ENCODE data around the gene CYCS.
A peak's percentile ranks its signal among the peaks of the same experiment; 100 is the strongest.

The CYCS gene

DNA sequence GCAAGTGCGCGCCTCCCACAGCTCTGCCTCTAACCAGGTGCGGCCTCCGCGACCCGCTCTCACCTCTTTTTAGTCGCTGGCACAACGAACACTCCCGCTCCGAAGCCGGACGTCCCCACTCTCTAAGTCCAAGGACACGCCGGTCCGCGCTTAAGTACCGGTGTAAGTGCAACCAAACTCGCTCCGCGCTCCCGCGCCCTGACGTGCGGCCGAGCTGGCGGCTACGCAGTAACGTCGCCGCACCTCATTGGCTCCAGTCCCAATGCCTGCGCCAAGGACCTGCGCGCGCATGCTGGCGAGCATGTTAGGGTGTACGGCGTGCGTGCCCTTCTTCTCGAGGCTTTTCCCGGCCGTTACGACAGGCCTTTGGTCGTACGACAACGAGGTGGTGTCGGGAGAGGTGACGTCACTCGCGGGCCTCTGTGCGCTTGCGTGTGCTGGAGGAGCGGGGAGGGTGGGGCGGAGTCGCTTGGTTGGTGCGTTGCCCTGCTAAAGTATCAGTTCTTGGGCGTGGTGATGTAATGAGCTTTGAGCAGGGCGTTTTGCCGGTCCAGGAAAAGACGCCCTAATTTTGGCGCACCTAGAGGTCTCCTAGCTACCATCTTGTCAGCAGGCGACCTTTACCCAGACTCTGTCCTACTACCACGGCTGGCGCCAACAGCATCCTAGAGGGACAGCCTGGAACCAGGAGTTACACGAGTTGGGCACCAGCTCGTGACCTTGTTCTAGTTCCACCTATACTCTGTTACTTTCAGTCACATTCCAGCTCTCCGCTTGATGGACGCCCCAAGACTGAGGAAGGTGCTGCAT is at the start of gene CYCS:
Gene CYCS (minus strand): TSS at position 124 of the 810 bp plus-strand sequence. CDS start 1,141 bp downstream, outside the sequence.
- TF ChIP-seq, protein P1, sequence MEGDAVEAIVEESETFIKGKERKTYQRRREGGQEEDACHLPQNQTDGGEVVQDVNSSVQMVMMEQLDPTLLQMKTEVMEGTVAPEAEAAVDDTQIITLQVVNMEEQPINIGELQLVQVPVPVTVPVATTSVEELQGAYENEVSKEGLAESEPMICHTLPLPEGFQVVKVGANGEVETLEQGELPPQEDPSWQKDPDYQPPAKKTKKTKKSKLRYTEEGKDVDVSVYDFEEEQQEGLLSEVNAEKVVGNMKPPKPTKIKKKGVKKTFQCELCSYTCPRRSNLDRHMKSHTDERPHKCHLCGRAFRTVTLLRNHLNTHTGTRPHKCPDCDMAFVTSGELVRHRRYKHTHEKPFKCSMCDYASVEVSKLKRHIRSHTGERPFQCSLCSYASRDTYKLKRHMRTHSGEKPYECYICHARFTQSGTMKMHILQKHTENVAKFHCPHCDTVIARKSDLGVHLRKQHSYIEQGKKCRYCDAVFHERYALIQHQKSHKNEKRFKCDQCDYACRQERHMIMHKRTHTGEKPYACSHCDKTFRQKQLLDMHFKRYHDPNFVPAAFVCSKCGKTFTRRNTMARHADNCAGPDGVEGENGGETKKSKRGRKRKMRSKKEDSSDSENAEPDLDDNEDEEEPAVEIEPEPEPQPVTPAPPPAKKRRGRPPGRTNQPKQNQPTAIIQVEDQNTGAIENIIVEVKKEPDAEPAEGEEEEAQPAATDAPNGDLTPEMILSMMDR (IDR thresholded peaks at IDR 0.05; ENCODE audit: low read length) = no peak
- TF ChIP-seq EZH2 (IDR thresholded peaks at IDR 0.05; ENCODE audit: borderline replicate concordance, low read length) = no peak
- no peaks in the 10 kb centered on the region for H3K27me3 ChIP-seq (ENCODE audit: insufficient read depth, low read length)
- H3K9me2 ChIP-seq (ENCODE audit: low read depth, low read length) = no peaks in the 10 kb centered on the region
- peaks cover 28% of the 10 kb centered on the region for H3K4me1 ChIP-seq (ENCODE audit: insufficient read depth, low read length, severe bottlenecking)
- H3K79me2 ChIP-seq (ENCODE audit: insufficient read depth, low read length) = peaks cover 22% of the 10 kb centered on the region
- H2AFZ ChIP-seq (ENCODE audit: low read length) = peak within 1 kb of the TSS; percentile 17; the same call in 1 of the 2 replicates
- H3K4me2 ChIP-seq (ENCODE audit: low read length) = peak within 1 kb of the TSS; percentile 87
- H3K4me3 ChIP-seq (ENCODE audit: low read depth, low read length, poor library complexity, severe bottlenecking) = peak within 1 kb of the TSS; percentile 79
- no peaks in the 10 kb centered on the region for H4K20me1 ChIP-seq (ENCODE audit: insufficient read depth, low read length)
- H3F3A ChIP-seq (ENCODE audit: insufficient read depth, low read length) = no peaks in the 10 kb centered on the region
- peak within 1 kb of the TSS; percentile 86 for H3K9ac ChIP-seq (ENCODE audit: low read length)
- H3K27ac ChIP-seq (ENCODE audit: low read depth, low read length, poor library complexity, severe bottlenecking) = peak within 1 kb of the TSS; percentile 44
- H3K36me3 ChIP-seq (ENCODE audit: insufficient read depth, low read length) = peaks cover 39% of the 10 kb centered on the region
- no peaks in the 10 kb centered on the region for H3K9me3 ChIP-seq (ENCODE audit: low read length)

DNA sequence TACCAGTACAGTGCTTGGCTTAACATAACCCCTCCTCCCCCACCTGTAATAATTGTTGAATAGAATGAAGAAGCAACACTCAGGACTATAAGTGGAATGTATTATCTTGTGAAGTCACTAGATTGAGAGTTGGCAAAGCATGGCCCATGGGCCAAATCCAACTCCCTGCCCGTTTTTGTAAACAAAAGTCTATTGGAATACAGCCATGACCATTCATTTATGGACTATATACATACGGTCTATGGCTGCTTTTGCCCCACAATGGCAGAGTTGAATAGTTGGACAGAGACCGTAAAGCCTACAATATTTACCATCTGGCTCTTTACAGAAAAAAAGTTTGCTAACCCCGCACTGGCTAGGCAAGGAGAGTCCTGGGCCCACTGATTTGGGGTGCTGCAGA is 48.1 kb upstream of the CYCS start:
- H3K4me2 ChIP-seq (ENCODE audit: low read length) = no peak overlapping the region
- no peaks in the 10 kb centered on the region for H4K20me1 ChIP-seq (ENCODE audit: insufficient read depth, low read length)
- TF ChIP-seq, protein P1 (IDR thresholded peaks at IDR 0.05; ENCODE audit: low read length) = no peak
- TF ChIP-seq EZH2 (IDR thresholded peaks at IDR 0.05; ENCODE audit: borderline replicate concordance, low read length) = no peak
- H3K27me3 ChIP-seq (ENCODE audit: insufficient read depth, low read length) = no peaks in the 10 kb centered on the region
- no peak overlapping the region for H2AFZ ChIP-seq (ENCODE audit: low read length)
- peaks cover 17% of the 10 kb centered on the region for H3K36me3 ChIP-seq (ENCODE audit: insufficient read depth, low read length)
- no peaks in the 10 kb centered on the region for H3K4me1 ChIP-seq (ENCODE audit: insufficient read depth, low read length, severe bottlenecking)
- H3K9ac ChIP-seq (ENCODE audit: low read length) = no peak overlapping the region
- no peaks in the 10 kb centered on the region for H3K79me2 ChIP-seq (ENCODE audit: insufficient read depth, low read length)
- H3K9me3 ChIP-seq (ENCODE audit: low read length) = peaks cover 7% of the 10 kb centered on the region; the same call in 1 of the 2 replicates
- no peak overlapping the region for H3K27ac ChIP-seq (ENCODE audit: low read depth, low read length, poor library complexity, severe bottlenecking)
- H3K4me3 ChIP-seq (ENCODE audit: low read depth, low read length, poor library complexity, severe bottlenecking) = no peak overlapping the region
- H3K9me2 ChIP-seq (ENCODE audit: low read depth, low read length) = no peaks in the 10 kb centered on the region
- no peaks in the 10 kb centered on the region for H3F3A ChIP-seq (ENCODE audit: insufficient read depth, low read length)

DNA sequence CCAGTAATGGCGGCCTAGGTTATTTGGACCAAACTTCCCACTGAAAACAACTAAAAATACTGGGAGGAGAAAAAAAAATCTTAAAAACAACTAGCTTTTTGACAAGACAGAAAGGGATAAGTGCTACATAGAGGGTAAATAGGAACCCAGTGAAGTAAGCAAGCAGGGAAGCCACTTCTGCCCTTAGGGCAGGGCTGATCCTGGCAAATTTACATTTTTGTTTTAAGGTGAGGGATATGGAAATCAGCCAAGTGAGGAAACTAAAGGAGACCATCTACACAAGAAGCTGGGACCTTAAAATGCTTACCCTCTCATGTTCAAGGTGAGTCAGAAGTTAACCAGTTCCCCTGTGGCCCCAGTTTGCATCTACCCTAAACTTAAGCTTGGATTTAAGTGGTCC is 46.5 kb upstream of the CYCS start:
- Histone ChIP-seq H2AFZ (ENCODE audit: low read length) (no peak overlapping the region), H3F3A (ENCODE audit: insufficient read depth, low read length) (no peaks in the 10 kb centered on the region), H3K79me2 (ENCODE audit: insufficient read depth, low read length) (no peaks in the 10 kb centered on the region), H3K9me2 (ENCODE audit: low read depth, low read length) (no peaks in the 10 kb centered on the region), H3K4me1 (ENCODE audit: insufficient read depth, low read length, severe bottlenecking) (no peaks in the 10 kb centered on the region), H3K27me3 (ENCODE audit: insufficient read depth, low read length) (no peaks in the 10 kb centered on the region), H3K36me3 (ENCODE audit: insufficient read depth, low read length) (peaks cover 16% of the 10 kb centered on the region; the same call in 1 of the 2 replicates), H3K27ac (ENCODE audit: low read depth, low read length, poor library complexity, severe bottlenecking) (no peak overlapping the region), H3K4me2 (ENCODE audit: low read length) (no peak overlapping the region), H3K4me3 (ENCODE audit: low read depth, low read length, poor library complexity, severe bottlenecking) (no peak overlapping the region), H3K9me3 (ENCODE audit: low read length) (peaks cover 7% of the 10 kb centered on the region; the same call in 1 of the 2 replicates), H4K20me1 (ENCODE audit: insufficient read depth, low read length) (no peaks in the 10 kb centered on the region), H3K9ac (ENCODE audit: low read length) (no peak overlapping the region)
- no peak for TF ChIP-seq EZH2 (IDR thresholded peaks at IDR 0.05; ENCODE audit: borderline replicate concordance, low read length)
- TF ChIP-seq, protein P1 (IDR thresholded peaks at IDR 0.05; ENCODE audit: low read length) = no peak
